WTC11 (cell line): ENCODE data around the gene FARSA. TPM values are rescaled to one million over a fixed set of nuclear protein-coding genes. Genes with fewer than 3 reads are reported as not detected.
"Not testable (repeated sequence)": the region's sequence is repeated elsewhere in the genome, so short reads cannot be mapped to it uniquely, and the experiment has no call there.

ENCODE experiments used
- ATAC-seq: fragments of 200-7000 bp; cut with Tn5 transposase; 2 replicates; pipeline ENCODE4 v1.10.0; 2021; ENCODE audit warnings: mild to moderate bottlenecking, moderate library complexity
- CTCF ChIA-PET: fragments of 300-600 bp; sonication (Branson Sonifier 250); formaldehyde crosslinking; loops from one replicate; lab custom pipeline; 2021; ENCODE audit warnings: antibody characterized with exemption; lab: Charles Lee
- POLR2A ChIA-PET: fragments of 350-600 bp; sonication (Branson Sonifier 250); formaldehyde crosslinking; loops from one replicate; lab custom pipeline; 2021; ENCODE audit warnings: antibody characterized with exemption; lab: Charles Lee
- DNase-seq: peaks from one replicate; pipeline ENCODE4 v3.0.0; 2021; ENCODE audit warnings: low spot score
- H3K27ac Mint-ChIP-seq: 2 replicates; pipeline ENCODE4 v1.8.0; 2021; ENCODE audit warnings: mixed read lengths
- H3K27me3 Mint-ChIP-seq: 2 replicates; pipeline ENCODE4 v1.8.0; 2021; ENCODE audit warnings: low read depth, mild to moderate bottlenecking, moderate library complexity, mixed read lengths
- H3K36me3 Mint-ChIP-seq: 2 replicates; pipeline ENCODE4 v1.8.0; 2021; ENCODE audit warnings: mixed read lengths
- H3K4me1 Mint-ChIP-seq: 2 replicates; pipeline ENCODE4 v1.8.0; 2022; ENCODE audit warnings: mixed read lengths
- H3K4me3 Mint-ChIP-seq: 2 replicates; pipeline ENCODE4 v1.8.0; 2021; ENCODE audit warnings: mild to moderate bottlenecking, moderate library complexity, mixed read lengths
- H3K9me3 Mint-ChIP-seq: 2 replicates; pipeline ENCODE4 v1.8.0; 2021; ENCODE audit warnings: mixed read lengths
- AFF4 ChIP-seq: sonication (generic); formaldehyde crosslinking; IDR thresholded peaks from 2 replicates; pipeline ENCODE4 v1.8.1; 2023; ENCODE audit warnings: mild to moderate bottlenecking, missing genetic modification reagents, borderline replicate concordance
- FOXK1 ChIP-seq: sonication (generic); formaldehyde crosslinking; IDR thresholded peaks from 2 replicates; pipeline ENCODE4 v1.8.0; 2022; ENCODE audit warnings: mild to moderate bottlenecking, moderate library complexity, missing genetic modification reagents
- FOXP1 ChIP-seq: sonication (generic); formaldehyde crosslinking; IDR thresholded peaks from 2 replicates; pipeline ENCODE4 v1.8.0; 2022; ENCODE audit warnings: missing genetic modification reagents, mild to moderate bottlenecking, moderate library complexity, borderline replicate concordance
- GTF2I ChIP-seq: fragments of 250-450 bp; sonication (Bioruptor Pico); conservative IDR thresholded peaks from 2 replicates; pipeline ENCODE4 v1.4.0; 2021; ENCODE audit warnings: mild to moderate bottlenecking
- JUN ChIP-seq: sonication (generic); formaldehyde crosslinking; IDR thresholded peaks from 2 replicates; pipeline ENCODE4 v1.8.0; 2023; ENCODE audit warnings: mild to moderate bottlenecking, missing genetic modification reagents
- NR3C1 ChIP-seq: sonication (generic); formaldehyde crosslinking; conservative IDR thresholded peaks from 2 replicates; pipeline ENCODE4 v1.8.1; 2023; ENCODE audit warnings: low read depth, mild to moderate bottlenecking, missing genetic modification reagents
- OVOL2 ChIP-seq: fragments of 250-450 bp; sonication (Bioruptor Pico); IDR thresholded peaks from 2 replicates; pipeline ENCODE4 v1.9.0; 2021; ENCODE audit warnings: mild to moderate bottlenecking, borderline replicate concordance
- SMAD3 ChIP-seq: sonication (generic); formaldehyde crosslinking; IDR thresholded peaks from 2 replicates; pipeline ENCODE4 v1.8.0; 2022; ENCODE audit warnings: missing genetic modification reagents, mild to moderate bottlenecking, borderline replicate concordance
- SOX15 ChIP-seq: fragments of 250-450 bp; sonication (Bioruptor Pico); IDR thresholded peaks from 2 replicates; pipeline ENCODE4 v1.9.0; 2021; ENCODE audit warnings: mild to moderate bottlenecking
- TCF7 ChIP-seq: sonication (generic); formaldehyde crosslinking; IDR thresholded peaks from 2 replicates; pipeline ENCODE4 v1.8.0; 2022; ENCODE audit warnings: mild to moderate bottlenecking, low read depth, missing genetic modification reagents, moderate library complexity
- ZNF121 ChIP-seq: sonication (generic); formaldehyde crosslinking; IDR thresholded peaks from 2 replicates; pipeline ENCODE4 v1.8.0; 2023; ENCODE audit warnings: missing genetic modification reagents
- ZNF138 ChIP-seq: sonication (generic); formaldehyde crosslinking; conservative IDR thresholded peaks from 2 replicates; pipeline ENCODE4 v1.8.1; 2022; ENCODE audit warnings: mild to moderate bottlenecking, moderate library complexity, missing genetic modification reagents
- ZNF396 ChIP-seq: fragments of 250-450 bp; sonication (Bioruptor Pico); IDR thresholded peaks from 2 replicates; pipeline ENCODE4 v1.8.0; 2021; ENCODE audit warnings: mild to moderate bottlenecking, moderate library complexity, borderline replicate concordance
- total RNA-seq: library from RNA; stranded (reverse); gene quantifications from 3 replicates; pipeline ENCODE4 v1.2.3, GENCODE V29; 2021

Gene FARSA
- total RNA-seq, 1 experiment from 2014 or later: 108 TPM

- TF ChIP-seq FOXP1 (CRISPR knock-in tag) (no peak), ZNF396 (CRISPR knock-in tag) (no peak), OVOL2 (CRISPR knock-in tag) (no peak), FOXK1 (CRISPR knock-in tag) (no peak), GTF2I (CRISPR knock-in tag) (no peak), SOX15 (CRISPR knock-in tag) (no peak), SMAD3 (CRISPR knock-in tag) (no peak), NR3C1 (no peak), AFF4 (CRISPR knock-in tag) (no peak)
These were observed 19.8 kb upstream of the FARSA start (continued) for GRCh38 chr19:12953138-12953798.

GRCh38 chr19:12952488-12953137 is 19.1 kb upstream of the FARSA start:
- Mint-ChIP-seq H3K4me1 (peaks cover 29% of the 10 kb centered on the region), H3K9me3 (no peaks in the 10 kb centered on the region), H3K4me3 (no peak overlapping the region), H3K27me3 (no peaks in the 10 kb centered on the region), H3K36me3 (peaks cover 49% of the 10 kb centered on the region), H3K27ac (no peak overlapping the region; the same call in 1 of the 2 replicates)
- DNase-seq (no peak), ATAC-seq (no peak)
- TF ChIP-seq JUN (CRISPR knock-in tag): 0 out of 2 replicates have a peak, but pooled peaks have one; percentile 20
- TF ChIP-seq ZNF138 (CRISPR knock-in tag): no peak
- POLR2A ChIA-PET: interaction anchor here (1.7 to 1.9 kb wide), 2 partner anchors 13 to 39 kb away, joined by 4 to 6 read pairs; no protein-coding TSS in a partner anchor
- CTCF ChIA-PET: interaction anchor here (0.6 to 5.4 kb wide), 2 partner anchors 13 to 271 kb away, joined by 3 to 57 read pairs; no protein-coding TSS in a partner anchor

GRCh38 chr19:12952050-12952449 is 18.5 kb upstream of the FARSA start:
- not testable (repeated sequence) for H3K9me3 Mint-ChIP-seq, H3K4me3 Mint-ChIP-seq, DNase-seq

GRCh38 chr19:12949363-12950283 is 16.1 kb upstream of the FARSA start:
- peaks cover 58% of the 10 kb centered on the region for H3K36me3 Mint-ChIP-seq
- no peak for ATAC-seq
- H3K27me3 Mint-ChIP-seq: no peaks in the 10 kb centered on the region
- H3K27ac Mint-ChIP-seq: peak overlapping the region; percentile 65; the same call in 1 of the 2 replicates
- TF ChIP-seq TCF7 (CRISPR knock-in tag): no peak
- TF ChIP-seq, all 79 proteins: peak for 0
- H3K9me3 Mint-ChIP-seq: no peaks in the 10 kb centered on the region
- CTCF ChIA-PET: interaction anchor here (1.8 kb wide), 1 partner anchor 16 kb away, joined by 7 read pairs; no protein-coding TSS in a partner anchor
- H3K4me1 Mint-ChIP-seq: peaks cover 21% of the 10 kb centered on the region
- POLR2A ChIA-PET: interaction anchor here (0.6 to 1.2 kb wide), 2 partner anchors 12 to 332 kb away, joined by 3 to 4 read pairs; partner anchors contain the start of gene CALR
- no peak overlapping the region for H3K4me3 Mint-ChIP-seq
- no peak for DNase-seq

More at GRCh38 chr19:12952050-12952449, 18.5 kb upstream of the FARSA start:
- POLR2A ChIA-PET, ATAC-seq, H3K27me3 Mint-ChIP-seq: not testable (repeated sequence)
- peak overlapping the region; percentile 57 for H3K27ac Mint-ChIP-seq
- TF ChIP-seq ZNF121 (CRISPR knock-in tag): peak; percentile 86; the same call in 1 of the 2 replicates
- CTCF ChIA-PET: interaction anchor here (0.6 to 5.4 kb wide), 2 partner anchors 13 to 272 kb away, joined by 3 to 57 read pairs; no protein-coding TSS in a partner anchor
- peaks cover 51% of the 10 kb centered on the region for H3K36me3 Mint-ChIP-seq
- H3K4me1 Mint-ChIP-seq: peaks cover 31% of the 10 kb centered on the region
